ENCODE data around the gene GPRC5C. TPM values are rescaled to one million over a fixed set of nuclear protein-coding genes. Genes with fewer than 3 reads are reported as not detected.

GPRC5C gene
- total and polyA plus RNA-seq, 7 donors = 42.9 to 123 (median 57.0) TPM

DNA sequence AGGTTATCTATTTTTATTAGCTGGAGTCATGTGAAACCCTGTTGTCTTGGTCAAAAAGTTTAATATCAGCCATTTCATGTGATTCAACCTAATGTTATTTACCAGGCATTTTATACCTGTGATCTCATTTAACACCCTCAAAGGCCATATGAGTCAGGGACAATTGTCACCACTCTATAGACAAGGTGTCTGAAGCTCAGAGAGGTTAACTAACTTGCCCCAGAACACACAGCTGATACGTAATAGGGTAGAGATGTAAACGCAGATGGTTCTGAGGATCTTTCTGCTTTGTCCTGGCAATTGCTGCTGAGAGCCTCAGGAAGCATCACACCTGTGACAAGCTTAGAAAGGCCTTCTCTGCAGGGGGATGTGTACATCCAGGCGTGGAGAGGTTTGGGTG, 39.5 kb downstream of the GPRC5C start:
- Histone ChIP-seq H3K4me1 (no peaks in the 10 kb centered on the region), H3K36me3 (ENCODE audit: insufficient read depth in 1 of 2, low read depth in 1 of 2) (no peaks in the 10 kb centered on the region), H3K27ac (no peak overlapping the region), H3K9me3 (no peaks in the 10 kb centered on the region), H3K4me3 (no peak overlapping the region), H3K27me3 (ENCODE audit: insufficient read depth in 3 of 3, low read length in 2 of 3) (no peaks in the 10 kb centered on the region)
- ATAC-seq (no peak), DNase-seq (no peak)
- WGBS, 3 donors = 92 to 94% (median 94%) methylated on average over 3 of the region's 3 CpGs
- intact Hi-C loops (cut with DNase I) = no loop called here
- TF ChIP-seq, protein P1, sequence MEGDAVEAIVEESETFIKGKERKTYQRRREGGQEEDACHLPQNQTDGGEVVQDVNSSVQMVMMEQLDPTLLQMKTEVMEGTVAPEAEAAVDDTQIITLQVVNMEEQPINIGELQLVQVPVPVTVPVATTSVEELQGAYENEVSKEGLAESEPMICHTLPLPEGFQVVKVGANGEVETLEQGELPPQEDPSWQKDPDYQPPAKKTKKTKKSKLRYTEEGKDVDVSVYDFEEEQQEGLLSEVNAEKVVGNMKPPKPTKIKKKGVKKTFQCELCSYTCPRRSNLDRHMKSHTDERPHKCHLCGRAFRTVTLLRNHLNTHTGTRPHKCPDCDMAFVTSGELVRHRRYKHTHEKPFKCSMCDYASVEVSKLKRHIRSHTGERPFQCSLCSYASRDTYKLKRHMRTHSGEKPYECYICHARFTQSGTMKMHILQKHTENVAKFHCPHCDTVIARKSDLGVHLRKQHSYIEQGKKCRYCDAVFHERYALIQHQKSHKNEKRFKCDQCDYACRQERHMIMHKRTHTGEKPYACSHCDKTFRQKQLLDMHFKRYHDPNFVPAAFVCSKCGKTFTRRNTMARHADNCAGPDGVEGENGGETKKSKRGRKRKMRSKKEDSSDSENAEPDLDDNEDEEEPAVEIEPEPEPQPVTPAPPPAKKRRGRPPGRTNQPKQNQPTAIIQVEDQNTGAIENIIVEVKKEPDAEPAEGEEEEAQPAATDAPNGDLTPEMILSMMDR (IDR thresholded peaks at IDR 0.05) = no peak

DNA sequence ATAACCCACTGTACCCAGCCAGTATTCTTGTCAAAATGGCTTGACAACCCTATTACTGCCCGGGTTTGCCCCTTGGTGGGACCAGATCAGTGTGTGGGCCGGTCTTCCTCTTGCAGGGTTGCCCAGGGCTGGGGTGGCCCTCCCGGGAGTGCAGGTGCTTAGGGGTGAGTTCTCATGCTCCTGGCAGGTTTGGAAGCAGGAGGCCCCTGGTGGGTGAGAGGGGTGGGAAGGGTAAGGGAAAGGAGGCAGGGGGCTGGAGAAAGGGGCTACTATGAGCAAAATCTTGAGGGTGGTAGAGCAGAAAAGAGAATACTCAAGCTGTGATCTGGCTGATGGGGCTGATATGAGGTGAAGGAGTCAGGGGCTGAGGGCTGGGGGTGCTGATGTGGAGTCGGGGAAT, 41.0 kb downstream of the GPRC5C start:
- ATAC-seq = no peak
- H3K27me3 ChIP-seq (ENCODE audit: insufficient read depth in 3 of 3, low read length in 2 of 3) = no peaks in the 10 kb centered on the region
- no peak overlapping the region for H3K27ac ChIP-seq
- H3K36me3 ChIP-seq (ENCODE audit: insufficient read depth in 1 of 2, low read depth in 1 of 2) = no peaks in the 10 kb centered on the region
- H3K4me1 ChIP-seq = no peaks in the 10 kb centered on the region
- H3K9me3 ChIP-seq = no peaks in the 10 kb centered on the region
- TF ChIP-seq, protein P1 (IDR thresholded peaks at IDR 0.05) = no peak
- 83 to 90% (median 87%) methylated on average over 4 of the region's 4 CpGs for WGBS, 3 donors
- intact Hi-C loops (cut with DNase I) = no loop called here
- H3K4me3 ChIP-seq = no peak overlapping the region
- DNase-seq = no peak

DNA sequence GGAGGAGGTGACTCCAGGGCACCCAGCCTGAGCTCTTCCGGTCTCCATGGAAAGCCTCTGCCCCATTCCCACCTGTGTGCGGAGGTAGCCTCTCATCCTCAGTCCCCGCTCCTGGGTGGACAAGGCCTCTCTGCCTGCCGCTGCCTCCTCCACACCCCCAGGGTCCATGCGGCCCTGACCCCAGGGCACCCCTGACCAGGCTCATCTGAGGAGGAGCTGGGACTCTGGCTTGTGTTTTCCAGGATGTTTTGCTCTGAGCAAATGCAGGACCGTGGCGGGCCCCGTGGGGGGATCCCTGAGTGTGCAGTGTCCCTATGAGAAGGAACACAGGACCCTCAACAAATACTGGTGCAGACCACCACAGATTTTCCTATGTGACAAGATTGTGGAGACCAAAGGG, 41.4 kb downstream of the GPRC5C start:
- TF ChIP-seq, protein P1 (IDR thresholded peaks at IDR 0.05) = no peak
- no peaks in the 10 kb centered on the region for H3K4me1 ChIP-seq
- H3K36me3 ChIP-seq (ENCODE audit: insufficient read depth in 1 of 2, low read depth in 1 of 2) = no peaks in the 10 kb centered on the region
- ATAC-seq (no peak), DNase-seq (no peak)
- H3K27ac ChIP-seq = no peak overlapping the region
- no peaks in the 10 kb centered on the region for H3K27me3 ChIP-seq (ENCODE audit: insufficient read depth in 3 of 3, low read length in 2 of 3)
- intact Hi-C loops (cut with DNase I) = no loop called here
- WGBS, 3 donors = 88 to 91% (median 89%) methylated on average over 8 of the region's 8 CpGs
- H3K9me3 ChIP-seq = no peaks in the 10 kb centered on the region
- no peak overlapping the region for H3K4me3 ChIP-seq

DNA sequence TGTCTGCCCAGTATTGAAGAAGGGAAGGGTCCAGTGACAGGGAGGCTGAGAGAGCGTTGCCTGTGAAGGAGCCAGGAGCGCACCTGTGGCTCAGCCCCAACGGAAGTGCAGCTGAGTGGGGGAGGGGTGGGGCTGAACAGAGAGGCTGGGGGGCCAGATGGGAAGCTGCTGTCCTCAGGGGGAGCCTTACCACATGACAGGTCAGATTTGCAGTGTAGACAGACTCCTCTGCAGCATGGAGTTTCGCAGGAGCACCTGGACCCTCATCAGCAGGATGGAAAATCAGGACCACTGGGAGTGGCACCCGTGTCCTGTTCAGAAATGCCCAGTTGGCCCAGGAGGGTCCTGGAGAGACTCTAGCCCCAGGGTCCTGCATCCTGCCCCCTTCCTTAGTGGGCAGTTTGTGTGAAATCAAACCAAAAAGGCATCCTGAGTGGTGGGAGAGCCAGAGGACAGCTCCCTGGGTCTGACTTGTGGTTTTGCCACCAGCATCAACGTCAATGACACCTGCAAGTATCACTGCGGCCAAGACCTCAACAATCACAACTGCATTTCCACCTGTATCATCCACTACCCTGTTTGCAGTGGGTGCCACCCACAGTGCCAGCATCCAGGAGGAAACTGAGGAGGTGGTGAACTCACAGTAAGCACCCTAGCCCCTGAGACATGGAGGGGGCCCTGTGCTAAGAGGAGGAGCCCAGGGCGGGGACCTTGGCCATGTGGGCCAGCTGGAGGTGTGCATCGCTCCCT, 42.3 kb downstream of the GPRC5C start:
- no peaks in the 10 kb centered on the region for H3K4me1 ChIP-seq
- no peaks in the 10 kb centered on the region for H3K27me3 ChIP-seq (ENCODE audit: insufficient read depth in 3 of 3, low read length in 2 of 3)
- 66 to 79% (median 74%) methylated on average over 8 to 9 of the region's 9 CpGs for WGBS, 3 donors

More for the DNA sequence above, 42.3 kb downstream of the GPRC5C start:
- no peak for DNase-seq
- Histone ChIP-seq H3K36me3 (ENCODE audit: insufficient read depth in 1 of 2, low read depth in 1 of 2) (no peaks in the 10 kb centered on the region), H3K27ac (no peak overlapping the region), H3K9me3 (no peaks in the 10 kb centered on the region), H3K4me3 (no peak overlapping the region)
- no peak for ATAC-seq
- TF ChIP-seq, protein P1 (IDR thresholded peaks at IDR 0.05) = no peak
- intact Hi-C loops (cut with DNase I) = no loop called here

Data from psoas muscle (tissue), 8 donors.